ENCODE measurements around the gene FOS.

DNA sequence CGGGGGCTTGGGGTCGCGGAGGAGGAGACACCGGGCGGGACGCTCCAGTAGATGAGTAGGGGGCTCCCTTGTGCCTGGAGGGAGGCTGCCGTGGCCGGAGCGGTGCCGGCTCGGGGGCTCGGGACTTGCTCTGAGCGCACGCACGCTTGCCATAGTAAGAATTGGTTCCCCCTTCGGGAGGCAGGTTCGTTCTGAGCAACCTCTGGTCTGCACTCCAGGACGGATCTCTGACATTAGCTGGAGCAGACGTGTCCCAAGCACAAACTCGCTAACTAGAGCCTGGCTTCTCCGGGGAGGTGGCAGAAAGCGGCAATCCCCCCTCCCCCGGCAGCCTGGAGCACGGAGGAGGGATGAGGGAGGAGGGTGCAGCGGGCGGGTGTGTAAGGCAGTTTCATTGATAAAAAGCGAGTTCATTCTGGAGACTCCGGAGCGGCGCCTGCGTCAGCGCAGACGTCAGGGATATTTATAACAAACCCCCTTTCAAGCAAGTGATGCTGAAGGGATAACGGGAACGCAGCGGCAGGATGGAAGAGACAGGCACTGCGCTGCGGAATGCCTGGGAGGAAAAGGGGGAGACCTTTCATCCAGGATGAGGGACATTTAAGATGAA, 630 bp downstream of the FOS start:
- TF ChIP-seq, protein P1, sequence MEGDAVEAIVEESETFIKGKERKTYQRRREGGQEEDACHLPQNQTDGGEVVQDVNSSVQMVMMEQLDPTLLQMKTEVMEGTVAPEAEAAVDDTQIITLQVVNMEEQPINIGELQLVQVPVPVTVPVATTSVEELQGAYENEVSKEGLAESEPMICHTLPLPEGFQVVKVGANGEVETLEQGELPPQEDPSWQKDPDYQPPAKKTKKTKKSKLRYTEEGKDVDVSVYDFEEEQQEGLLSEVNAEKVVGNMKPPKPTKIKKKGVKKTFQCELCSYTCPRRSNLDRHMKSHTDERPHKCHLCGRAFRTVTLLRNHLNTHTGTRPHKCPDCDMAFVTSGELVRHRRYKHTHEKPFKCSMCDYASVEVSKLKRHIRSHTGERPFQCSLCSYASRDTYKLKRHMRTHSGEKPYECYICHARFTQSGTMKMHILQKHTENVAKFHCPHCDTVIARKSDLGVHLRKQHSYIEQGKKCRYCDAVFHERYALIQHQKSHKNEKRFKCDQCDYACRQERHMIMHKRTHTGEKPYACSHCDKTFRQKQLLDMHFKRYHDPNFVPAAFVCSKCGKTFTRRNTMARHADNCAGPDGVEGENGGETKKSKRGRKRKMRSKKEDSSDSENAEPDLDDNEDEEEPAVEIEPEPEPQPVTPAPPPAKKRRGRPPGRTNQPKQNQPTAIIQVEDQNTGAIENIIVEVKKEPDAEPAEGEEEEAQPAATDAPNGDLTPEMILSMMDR (IDR thresholded peaks at IDR 0.05), result no peak
- TF ChIP-seq POLR2A (IDR thresholded peaks at IDR 0.05), result no peak
